Measurements from ENCODE around the gene RAB20.

RAB20 gene

DNA sequence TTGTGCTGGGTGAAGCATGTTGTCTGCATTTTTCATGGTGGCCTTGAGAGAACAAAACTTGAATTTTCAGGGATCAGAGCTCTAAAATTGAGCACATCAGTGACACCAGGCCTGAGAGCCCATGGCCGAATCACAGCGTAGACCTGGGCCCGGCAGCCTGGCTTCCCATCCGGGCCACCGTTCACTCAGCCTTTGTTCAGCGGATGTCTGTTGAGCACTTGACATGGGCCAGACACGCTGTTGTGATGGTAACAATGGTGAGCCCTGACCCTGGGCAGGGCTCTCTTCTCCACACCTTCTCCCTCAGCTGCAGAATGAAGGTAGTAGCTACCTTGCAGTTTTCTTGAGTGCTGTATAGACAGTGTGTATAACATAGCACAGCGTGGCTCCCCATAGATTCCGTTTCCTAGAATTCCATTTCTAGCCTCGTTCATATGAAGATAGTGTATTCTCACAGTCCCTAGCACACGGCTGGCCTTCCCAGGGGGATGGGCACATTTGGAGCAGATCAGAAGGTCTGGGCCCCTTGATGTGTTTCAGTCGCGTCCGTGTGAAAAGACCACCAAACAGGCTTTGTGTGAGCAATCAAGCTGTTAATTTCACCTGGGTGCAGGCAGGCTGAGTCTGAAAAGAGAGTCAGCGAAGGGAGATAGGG is 75.3 kb downstream of the RAB20 start:
- DNase-seq: no peak

DNA sequence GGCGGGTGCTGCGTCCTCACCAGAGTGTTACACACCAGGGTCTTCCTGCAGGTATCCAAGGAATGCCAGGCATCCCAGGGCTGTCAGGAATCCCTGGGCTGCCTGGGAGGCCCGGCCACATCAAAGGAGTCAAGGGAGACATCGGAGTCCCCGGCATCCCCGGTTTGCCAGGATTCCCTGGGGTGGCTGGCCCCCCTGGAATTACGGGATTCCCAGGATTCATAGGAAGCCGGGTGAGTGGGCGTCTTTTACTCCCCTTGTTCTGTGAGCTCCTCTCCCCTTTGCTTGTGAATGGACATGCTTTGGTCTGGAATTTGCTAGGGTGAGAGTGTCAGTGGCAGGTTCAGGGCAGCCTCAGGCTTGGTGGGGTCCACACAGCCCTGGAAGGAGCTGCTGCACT is 75.9 kb downstream of the RAB20 start:
- DNase-seq: no peak

DNA sequence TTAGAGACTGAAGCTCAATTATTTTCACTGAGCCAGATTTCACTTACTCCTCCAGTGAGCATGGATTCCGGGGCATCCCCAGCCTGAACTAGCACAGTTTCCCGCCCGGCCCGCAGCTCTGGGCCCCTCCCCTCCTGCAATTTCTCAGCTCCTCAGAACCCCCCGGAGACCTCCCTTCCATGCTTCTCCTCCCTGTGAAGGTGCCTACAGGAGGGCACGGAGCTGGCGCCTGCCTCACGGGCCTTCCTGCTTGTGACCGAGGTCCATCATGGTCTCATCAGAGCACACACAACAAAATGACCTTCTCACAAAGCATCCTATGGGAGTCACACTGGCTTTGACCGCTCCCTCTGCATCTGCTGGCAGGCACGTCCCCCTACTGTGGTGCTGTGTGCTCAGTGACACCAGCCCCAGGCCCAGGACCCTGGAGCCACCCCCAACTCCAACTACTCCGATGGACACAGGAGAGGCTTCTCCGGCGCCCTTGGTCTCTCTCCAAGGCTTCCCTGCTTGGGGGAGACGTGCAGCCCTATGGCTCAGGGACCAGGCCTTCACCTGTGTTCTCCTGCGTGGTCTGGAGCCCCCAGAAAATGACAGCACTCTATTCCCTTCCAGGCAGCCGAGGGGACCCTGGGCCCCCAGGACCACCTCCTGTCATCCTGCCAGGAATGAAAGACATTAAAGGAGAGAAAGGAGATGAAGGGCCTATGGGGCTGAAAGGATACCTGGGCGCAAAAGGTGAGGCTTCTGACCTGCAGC is 77.1 kb downstream of the RAB20 start:
- no peak for DNase-seq

DNA sequence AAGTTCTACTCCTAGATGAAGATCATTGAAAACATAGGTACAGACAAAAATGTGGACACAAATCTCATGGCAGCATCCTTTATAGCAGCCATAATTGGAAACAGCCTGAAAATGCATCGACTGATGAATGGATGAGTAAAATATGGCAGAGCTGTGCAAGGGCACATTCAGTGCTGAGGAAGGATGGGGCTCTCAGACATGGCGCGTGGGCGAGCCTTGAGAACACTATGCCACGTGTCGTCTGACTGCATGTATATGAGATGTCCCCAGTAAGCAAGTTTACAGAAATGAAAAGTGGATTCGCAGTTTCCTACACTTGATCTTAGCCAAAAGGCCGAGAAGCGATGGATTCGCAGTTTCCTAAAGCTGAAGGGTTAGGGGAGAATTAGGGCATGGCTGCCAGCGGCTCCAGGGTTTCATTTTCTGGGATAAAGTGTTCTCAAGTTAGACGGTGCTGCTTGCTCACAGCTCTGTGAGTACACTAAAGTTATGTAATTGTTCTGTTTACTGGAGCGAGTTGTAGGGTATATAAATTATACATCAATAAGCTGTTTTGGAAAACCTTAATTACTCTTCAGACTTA is 78.0 kb downstream of the RAB20 start:
- DNase-seq: no peak

DNA sequence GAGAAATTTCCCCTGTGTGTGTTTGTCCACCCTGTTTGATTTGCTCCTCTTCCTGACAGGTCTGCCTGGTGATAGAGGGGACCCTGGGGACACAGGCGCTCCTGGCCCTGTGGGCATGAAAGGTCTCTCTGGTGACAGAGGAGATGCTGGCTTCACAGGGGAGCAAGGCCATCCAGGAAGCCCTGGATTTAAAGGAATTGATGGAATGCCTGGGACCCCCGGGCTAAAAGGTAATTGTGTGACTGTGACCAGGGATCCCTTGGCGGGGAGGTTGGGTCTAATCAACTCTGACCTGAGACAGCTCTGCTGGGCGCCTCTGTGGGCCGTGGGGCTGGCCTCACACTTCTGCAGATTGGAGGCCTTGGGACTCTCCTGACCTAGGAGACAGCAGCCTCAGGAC is 81.4 kb downstream of the RAB20 start:
- no peak for DNase-seq

DNA sequence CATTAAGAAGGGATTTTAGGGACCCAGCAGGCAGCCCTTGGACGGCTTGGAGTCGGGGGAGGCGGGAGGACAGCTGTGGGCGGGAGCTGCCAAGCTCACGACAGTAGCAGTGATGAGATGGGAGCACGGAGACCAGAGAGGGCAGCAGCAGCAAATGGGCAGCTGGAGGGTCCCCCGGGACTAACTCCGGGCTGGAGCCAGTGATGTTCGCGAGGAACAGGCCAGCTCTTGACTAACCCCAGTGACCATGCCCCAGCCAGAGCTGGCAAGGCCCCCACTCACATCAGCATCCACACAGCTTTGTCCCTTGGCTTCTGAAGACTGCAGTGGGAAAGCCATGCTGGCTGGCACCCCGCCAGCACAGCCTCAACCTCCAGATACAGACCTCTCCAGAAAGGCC is 81.9 kb downstream of the RAB20 start:
- no peak for DNase-seq

DNA sequence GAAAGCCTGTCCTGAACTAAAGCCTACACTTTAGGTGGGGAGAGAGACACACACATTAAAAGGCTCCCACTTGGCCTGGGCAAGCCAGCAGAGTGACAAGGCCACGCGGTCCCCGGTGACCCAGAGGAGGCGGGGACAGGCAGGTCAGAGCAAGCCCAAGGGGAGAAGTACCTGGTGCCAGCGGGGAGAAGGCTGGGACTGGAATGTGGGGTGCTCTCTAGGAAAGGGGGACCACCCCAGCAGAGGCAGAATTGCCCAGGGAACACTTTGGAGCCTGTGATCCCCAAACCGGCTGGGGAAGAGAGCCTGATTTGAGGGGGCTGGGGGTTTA is 82.3 kb downstream of the RAB20 start:
- no peak for DNase-seq

DNA sequence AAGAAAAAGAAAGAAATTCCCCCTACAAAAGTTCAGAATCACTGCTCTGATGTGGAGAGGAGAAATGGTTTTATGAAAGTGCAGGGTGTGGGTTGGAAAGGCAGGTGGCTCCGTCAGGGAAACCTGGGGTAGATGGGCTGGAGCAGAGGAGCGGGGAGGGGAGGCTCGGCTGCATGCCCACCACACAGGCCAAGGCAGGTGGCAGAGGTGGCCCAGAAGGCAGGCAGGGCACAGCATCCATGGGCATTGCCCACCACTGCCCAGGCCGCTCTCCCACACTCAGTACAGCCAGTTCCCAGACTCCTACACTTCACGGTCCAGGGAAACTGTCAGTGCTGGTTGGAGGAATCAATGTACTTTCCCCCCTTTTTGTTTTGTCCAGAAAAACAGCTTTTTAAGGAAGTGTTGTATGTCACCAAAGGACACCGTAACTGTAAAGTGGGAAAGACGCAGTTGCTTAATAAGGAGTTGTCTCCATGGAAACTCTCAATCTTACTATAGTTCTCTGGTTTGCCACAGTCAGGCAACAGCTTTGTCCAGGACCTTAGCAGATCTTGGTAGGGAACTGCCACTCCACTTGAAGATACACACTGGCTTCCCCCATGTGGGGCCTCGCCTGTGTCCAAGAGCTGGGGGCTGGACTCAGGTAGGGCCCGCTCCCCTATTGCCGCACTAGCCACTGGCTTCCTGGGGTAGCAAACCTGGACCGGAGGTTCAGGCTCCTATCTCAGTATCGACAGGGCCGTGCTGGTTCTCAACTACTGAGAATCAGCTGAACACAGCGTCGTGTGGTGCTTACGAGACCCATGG is 82.9 kb downstream of the RAB20 start:
- no peak for DNase-seq

DNA sequence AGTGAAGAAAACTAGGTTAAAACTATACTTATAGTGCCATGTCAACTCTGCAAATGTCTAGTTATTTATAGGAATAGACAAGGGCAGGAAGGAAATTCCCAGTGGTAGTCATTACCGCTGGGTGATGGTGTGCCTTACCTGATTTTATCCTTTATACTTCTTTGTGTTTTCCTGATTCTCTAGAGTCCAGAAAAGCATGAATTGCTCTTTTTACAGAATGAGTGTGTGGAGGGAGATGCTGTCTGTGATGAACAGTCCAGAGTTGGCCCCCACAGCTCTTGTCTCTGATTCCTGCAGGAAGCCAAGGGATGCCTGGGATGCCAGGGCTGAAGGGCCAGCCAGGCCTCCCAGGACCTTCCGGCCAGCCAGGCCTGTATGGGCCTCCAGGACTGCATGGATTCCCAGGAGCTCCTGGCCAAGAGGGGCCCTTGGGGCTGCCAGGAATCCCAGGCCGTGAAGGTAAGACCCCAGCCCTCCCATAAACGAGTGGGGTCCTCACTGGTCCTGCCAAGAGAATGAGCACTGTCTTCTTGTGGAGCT is 83.7 kb downstream of the RAB20 start:
- DNase-seq: no peak

DNA sequence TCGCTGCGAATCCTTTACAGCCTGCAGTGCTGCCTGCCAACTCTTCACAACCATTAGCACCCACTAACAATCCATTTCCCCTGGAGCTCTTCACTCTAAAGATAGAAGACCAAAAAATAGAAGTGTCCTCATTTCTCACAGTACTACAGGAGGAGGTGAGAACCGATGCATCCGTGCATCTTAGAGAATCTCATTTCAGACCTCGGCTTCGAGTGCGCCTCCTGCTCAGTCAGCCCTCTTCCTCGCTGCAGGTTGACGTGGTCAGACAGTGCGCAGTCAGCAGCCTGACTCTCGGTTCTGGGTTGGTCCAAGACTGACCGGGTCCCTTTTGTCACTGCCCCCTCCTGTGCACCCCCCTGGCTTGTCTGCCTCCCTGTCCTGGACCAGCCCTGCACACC is 85.3 kb downstream of the RAB20 start:
- DNase-seq: no peak

DNA sequence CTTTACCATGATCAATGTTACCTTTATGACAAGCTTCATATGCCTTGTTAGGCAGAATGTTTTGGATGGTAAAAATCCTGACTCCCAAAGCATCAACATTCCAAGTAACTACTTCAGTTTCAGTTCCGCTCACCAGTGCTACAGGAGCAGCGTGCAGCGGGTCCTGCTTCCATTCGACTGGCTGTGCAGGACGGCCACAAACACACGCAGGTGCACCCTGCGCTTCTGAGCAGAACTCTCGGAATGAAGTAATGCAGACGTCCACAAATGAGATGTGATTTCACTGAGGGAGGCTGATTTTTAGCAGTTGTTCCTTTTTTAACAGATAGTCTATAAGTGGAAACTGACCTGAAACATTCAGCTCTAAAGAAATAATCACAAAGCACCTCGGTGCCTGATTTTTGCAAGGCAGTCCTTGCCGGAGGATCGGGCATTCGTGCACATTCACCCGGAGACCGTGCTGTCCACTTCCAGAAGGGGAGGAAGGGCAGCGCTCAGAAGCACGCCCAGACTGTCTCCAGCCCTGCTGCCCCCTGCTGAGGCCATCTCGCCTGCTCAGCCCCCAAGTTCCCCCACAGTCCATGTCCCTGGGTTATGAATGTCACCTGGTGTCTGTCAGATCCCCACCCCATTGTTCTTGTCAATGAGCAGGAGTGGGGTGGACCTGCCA is 85.8 kb downstream of the RAB20 start:
- DNase-seq: no peak

DNA sequence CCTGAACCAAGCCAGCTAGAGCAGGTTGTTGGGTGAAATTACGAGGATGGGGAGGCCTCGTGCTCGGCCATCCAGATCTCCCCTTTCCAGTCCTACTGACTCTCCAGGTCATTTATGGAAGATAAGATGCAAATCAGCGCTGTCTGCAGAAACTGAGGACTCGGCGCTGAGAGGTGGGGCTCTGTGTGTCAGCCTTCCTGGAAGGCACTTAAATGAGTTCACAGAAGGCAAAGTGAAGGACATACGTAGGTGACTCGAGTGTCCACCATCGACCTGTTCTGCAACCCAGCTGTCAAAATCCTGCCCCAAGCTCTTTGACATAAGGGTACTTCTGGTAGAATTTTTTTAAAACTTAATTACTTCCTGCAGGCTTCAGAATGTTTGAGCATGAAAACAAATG is 86.4 kb downstream of the RAB20 start:
- no peak for DNase-seq

DNA sequence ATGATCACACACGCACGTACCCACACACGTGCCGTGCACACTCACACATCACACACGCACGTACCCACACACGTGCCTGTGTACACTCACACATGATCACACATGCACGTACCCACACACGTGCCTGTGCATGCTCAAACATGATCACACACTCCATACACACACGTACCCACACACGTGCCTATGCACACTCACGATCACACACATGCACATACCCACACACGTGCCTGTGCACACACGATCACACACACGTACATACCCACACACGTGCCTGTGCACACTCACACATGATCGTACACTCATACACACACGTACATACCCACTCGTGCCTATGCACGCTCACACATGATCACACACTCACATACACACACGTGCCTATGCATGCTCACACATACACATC is 86.8 kb downstream of the RAB20 start:
- DNase-seq: no peak
